ENCODE results near the gene ANTXRL. TPM values are rescaled to one million over a fixed set of nuclear protein-coding genes. Genes with fewer than 3 reads are reported as not detected.

The ANTXRL gene
- polyA plus RNA-seq, 1 of the 3 experiments (the other 2 are of a cell fraction) = not detected

GRCh38 chr10:46309511-46310142, 22.8 kb downstream of the ANTXRL start:
- CTCF ChIA-PET = no interaction called here
- POLR2A ChIA-PET = no interaction called here

GRCh38 chr10:46310143-46310514, 23.3 kb downstream of the ANTXRL start:
- Histone ChIP-seq H3F3A (replicated peaks; ENCODE audit: insufficient read depth) (no peaks in the 10 kb centered on the region), H3K4me3 (ENCODE audit: low read depth in 2 of 2, low read length in 1 of 2) (no peak overlapping the region), H3K4me1 (ENCODE audit: control insufficient read depth in 1 of 2, insufficient read depth in 2 of 2, low read depth in 1 of 2, low read length in 1 of 2) (peaks cover 0 to 8% of the 10 kb centered on the region in 2 experiments; a peak in 1 of 4 replicates), H4K20me1 (ENCODE audit: insufficient read depth) (no peaks in the 10 kb centered on the region), H3K9ac (no peak overlapping the region), H3K27ac (ENCODE audit: low read depth in 2 of 2, low read length in 1 of 2) (no peak overlapping the region), H3K79me2 (ENCODE audit: insufficient read depth) (no peaks in the 10 kb centered on the region), H3K9me2 (no peaks in the 10 kb centered on the region), H3K4me2 (no peak overlapping the region), H3K27me3 (ENCODE audit: insufficient read depth) (no peaks in the 10 kb centered on the region; the same call in 1 of the 2 replicates), H3K9me3 (no peaks in the 10 kb centered on the region), H3K36me3 (replicated peaks in 1 of 2; ENCODE audit: control insufficient read depth in 1 of 2, insufficient read depth in 2 of 2, low read length in 1 of 2) (no peaks in the 10 kb centered on the region), H2AFZ (ENCODE audit: low read depth) (no peak overlapping the region)
- WGBS (ENCODE audit: low lambda C conversion rate) = no CpG with 5 or more reads among the region's 4 CpGs
- DNase-seq = no peak
- no peak for TF ChIP-seq IRF3 (IDR thresholded peaks at IDR 0.05; ENCODE audit: low read depth, low read length)
- CTCF ChIA-PET = no interaction called here
- POLR2A ChIA-PET = no interaction called here

More at GRCh38 chr10:46309511-46310142, 22.8 kb downstream of the ANTXRL start:
- H3K9me3 ChIP-seq = no peaks in the 10 kb centered on the region
- no peaks in the 10 kb centered on the region for H3K9me2 ChIP-seq
- H3K36me3 ChIP-seq (replicated peaks in 1 of 2; ENCODE audit: control insufficient read depth in 1 of 2, insufficient read depth in 2 of 2, low read length in 1 of 2) = no peaks in the 10 kb centered on the region
- H3K4me1 ChIP-seq (ENCODE audit: control insufficient read depth in 1 of 2, insufficient read depth in 2 of 2, low read depth in 1 of 2, low read length in 1 of 2) = peaks cover 0 to 10% of the 10 kb centered on the region in 2 experiments; a peak in 1 of 4 replicates
- no peaks in the 10 kb centered on the region for H3K79me2 ChIP-seq (ENCODE audit: insufficient read depth)
- TF ChIP-seq EZH2phosphoT487 (IDR thresholded peaks at IDR 0.05; ENCODE audit: borderline replicate concordance, low read depth) = no peak
- no peak overlapping the region for H3K4me3 ChIP-seq (ENCODE audit: low read depth in 2 of 2, low read length in 1 of 2)
- H3F3A ChIP-seq (replicated peaks; ENCODE audit: insufficient read depth) = no peaks in the 10 kb centered on the region
- H4K20me1 ChIP-seq (ENCODE audit: insufficient read depth) = no peaks in the 10 kb centered on the region
- no peaks in the 10 kb centered on the region; the same call in 1 of the 2 replicates for H3K27me3 ChIP-seq (ENCODE audit: insufficient read depth)
- H3K9ac ChIP-seq = no peak overlapping the region
- no peak overlapping the region for H2AFZ ChIP-seq (ENCODE audit: low read depth)
- DNase-seq = no peak
- H3K27ac ChIP-seq (ENCODE audit: low read depth in 2 of 2, low read length in 1 of 2) = no peak overlapping the region
- no peak overlapping the region for H3K4me2 ChIP-seq
- 77% methylated on average over 4 of the region's 9 CpGs for WGBS (ENCODE audit: low lambda C conversion rate)

GRCh38 chr10:46310851-46311250, 24.1 kb downstream of the ANTXRL start:
- no peak overlapping the region for H3K9ac ChIP-seq
- POLR2A ChIA-PET = no interaction called here
- H3K4me2 ChIP-seq = no peak overlapping the region
- DNase-seq = no peak
- no peak for TF ChIP-seq POLR2AphosphoS5 (IDR thresholded peaks at IDR 0.05; ENCODE audit: low read depth, low read length)
- TF ChIP-seq MAX (IDR thresholded peaks at IDR 0.05; ENCODE audit: low read depth) = no peak
- no peak for TF ChIP-seq MEF2A (IDR thresholded peaks at IDR 0.05; ENCODE audit: borderline replicate concordance, low read depth)
- H3K27me3 ChIP-seq (ENCODE audit: insufficient read depth) = no peaks in the 10 kb centered on the region; the same call in 1 of the 2 replicates
- peaks cover 0 to 6% of the 10 kb centered on the region in 2 experiments; a peak in 1 of 4 replicates for H3K4me1 ChIP-seq (ENCODE audit: control insufficient read depth in 1 of 2, insufficient read depth in 2 of 2, low read depth in 1 of 2, low read length in 1 of 2)
- no peaks in the 10 kb centered on the region for H3F3A ChIP-seq (replicated peaks; ENCODE audit: insufficient read depth)
- no peaks in the 10 kb centered on the region for H3K79me2 ChIP-seq (ENCODE audit: insufficient read depth)
- CTCF ChIA-PET = interaction anchor here (0.6 kb wide), 1 partner anchor 79 kb away, joined by 3 read pairs; no protein-coding TSS in a partner anchor
- no peaks in the 10 kb centered on the region for H3K36me3 ChIP-seq (replicated peaks in 1 of 2; ENCODE audit: control insufficient read depth in 1 of 2, insufficient read depth in 2 of 2, low read length in 1 of 2)
- H3K4me3 ChIP-seq (ENCODE audit: low read depth in 2 of 2, low read length in 1 of 2) = no peak overlapping the region
- no peak overlapping the region for H2AFZ ChIP-seq (ENCODE audit: low read depth)
- H3K9me3 ChIP-seq = no peaks in the 10 kb centered on the region
- WGBS (ENCODE audit: low lambda C conversion rate) = 66% methylated on average over 5 of the region's 6 CpGs
- H4K20me1 ChIP-seq (ENCODE audit: insufficient read depth) = no peaks in the 10 kb centered on the region
- no peaks in the 10 kb centered on the region for H3K9me2 ChIP-seq
- H3K27ac ChIP-seq (ENCODE audit: low read depth in 2 of 2, low read length in 1 of 2) = no peak overlapping the region
